Measurements from ENCODE around the gene MVK. TPM values are rescaled to one million over a fixed set of nuclear protein-coding genes. Genes with fewer than 3 reads are reported as not detected.

The MVK gene
- total and polyA plus RNA-seq, 8 donors = 1.2 to 22.8 (median 13.8) TPM

- no peak overlapping the region for H3K27ac ChIP-seq
- intact Hi-C loops (cut with DNase I; ENCODE audit: low total_unique reads) = no loop called here
- peaks cover 28 to 69% (median 68%) of the 10 kb centered on the region in 4 donors for H3K36me3 ChIP-seq
Observed at GRCh38 chr12:109577311-109577710, 3.7 kb downstream of the MVK start.

GRCh38 chr12:109578330-109578927 is 4.8 kb downstream of the MVK start:
- intact Hi-C loops (cut with DNase I; ENCODE audit: low total_unique reads) = no loop called here

More at GRCh38 chr12:109577311-109577710, 3.7 kb downstream of the MVK start:
- H3K4me1 ChIP-seq = peaks cover 0 to 31% (median 22%) of the 10 kb centered on the region in 4 donors
- H3K4me3 ChIP-seq = no peak overlapping the region
- H3K9me3 ChIP-seq = no peaks in the 10 kb centered on the region
- TF ChIP-seq EP300 (IDR thresholded peaks at IDR 0.05) = no peak
- no peak for TF ChIP-seq CTCF (IDR thresholded peaks at IDR 0.05)
- TF ChIP-seq POLR2A (IDR thresholded peaks at IDR 0.05) = no peak
- no peak for TF ChIP-seq POLR2AphosphoS5 (IDR thresholded peaks at IDR 0.05)
- H3K27me3 ChIP-seq = no peaks in the 10 kb centered on the region
- WGBS, 5 donors = 90 to 100% (median 95%) methylated on average over 1 of the region's 1 CpG
- no peak for DNase-seq

GRCh38 chr12:109579639-109580038 is 6.0 kb downstream of the MVK start:
- H3K36me3 ChIP-seq = peaks cover 28 to 88% (median 86%) of the 10 kb centered on the region in 4 donors
- H3K27me3 ChIP-seq = no peaks in the 10 kb centered on the region
- H3K4me3 ChIP-seq = no peak overlapping the region
- TF ChIP-seq POLR2A (IDR thresholded peaks at IDR 0.05) (no peak), CTCF (IDR thresholded peaks at IDR 0.05) (no peak), POLR2AphosphoS5 (IDR thresholded peaks at IDR 0.05) (no peak), EP300 (IDR thresholded peaks at IDR 0.05) (no peak)
- H3K27ac ChIP-seq = no peak overlapping the region
- 83 to 95% (median 90%) methylated on average over 7 of the region's 7 CpGs for WGBS, 5 donors
- no peak for DNase-seq
- no peaks in the 10 kb centered on the region for H3K9me3 ChIP-seq
- peaks cover 0 to 14% (median 6%) of the 10 kb centered on the region in 4 donors for H3K4me1 ChIP-seq
- intact Hi-C loops (cut with DNase I; ENCODE audit: low total_unique reads) = no loop called here

More at GRCh38 chr12:109578330-109578927, 4.8 kb downstream of the MVK start:
- Histone ChIP-seq H3K36me3 (peaks cover 28 to 76% (median 75%) of the 10 kb centered on the region in 4 donors), H3K4me3 (no peak overlapping the region), H3K4me1 (peaks cover 0 to 23% (median 13%) of the 10 kb centered on the region in 4 donors), H3K9me3 (no peaks in the 10 kb centered on the region), H3K27ac (no peak overlapping the region), H3K27me3 (no peaks in the 10 kb centered on the region)
- DNase-seq = no peak
- TF ChIP-seq POLR2AphosphoS5 (IDR thresholded peaks at IDR 0.05) = no peak
- no peak for TF ChIP-seq EP300 (IDR thresholded peaks at IDR 0.05)
- no peak for TF ChIP-seq CTCF (IDR thresholded peaks at IDR 0.05)
- TF ChIP-seq POLR2A (IDR thresholded peaks at IDR 0.05) = no peak
- 82 to 92% (median 85%) methylated on average over 8 of the region's 8 CpGs for WGBS, 5 donors

GRCh38 chr12:109580272-109580671 is 6.7 kb downstream of the MVK start:
- WGBS, 5 donors = 87 to 91% (median 88%) methylated on average over 8 of the region's 8 CpGs
- H3K9me3 ChIP-seq = no peaks in the 10 kb centered on the region
- H3K4me3 ChIP-seq = no peak overlapping the region
- TF ChIP-seq EP300 (IDR thresholded peaks at IDR 0.05) (no peak), POLR2AphosphoS5 (IDR thresholded peaks at IDR 0.05) (no peak), CTCF (IDR thresholded peaks at IDR 0.05) (no peak), POLR2A (IDR thresholded peaks at IDR 0.05) (no peak)
- no peaks in the 10 kb centered on the region for H3K27me3 ChIP-seq
- peaks cover 0 to 7% (median 1%) of the 10 kb centered on the region in 4 donors for H3K4me1 ChIP-seq
- peaks cover 28 to 94% (median 92%) of the 10 kb centered on the region in 4 donors for H3K36me3 ChIP-seq
- intact Hi-C loops (cut with DNase I; ENCODE audit: low total_unique reads) = no loop called here
- no peak for DNase-seq
- no peak overlapping the region for H3K27ac ChIP-seq

Data from stomach (tissue), 9 donors.